Neural progenitor cell (in vitro differentiated cells): ENCODE measurements around the gene TSPAN19. TPM values are rescaled to one million over a fixed set of nuclear protein-coding genes. Genes with fewer than 3 reads are reported as not detected.

ENCODE experiments used
- DNase-seq: peaks from one replicate; pipeline ENCODE4 v3.0.0-alpha.2; 2016; ENCODE audit warnings: low spot score
- H2AFZ ChIP-seq: fragments of 200-600 bp; sonication (generic); replicated peaks from 2 replicates; pipeline ENCODE4 v1.6.1; 2016; ENCODE audit warnings: antibody characterized with exemption
- H3F3A ChIP-seq: fragments of 200-600 bp; sonication (generic); 2 replicates; pipeline ENCODE4 v1.6.1; 2016; ENCODE audit warnings: antibody characterized with exemption, low read depth
- H3K27ac ChIP-seq: fragments of 200-600 bp; sonication (generic); 2 replicates; pipeline ENCODE4 v1.5.1; 2016; ENCODE audit warnings: mild to moderate bottlenecking
- H3K27me3 ChIP-seq: fragments of 200-600 bp; sonication (generic); 2 replicates; pipeline ENCODE4 v1.6.1; 2016; ENCODE audit warnings: mild to moderate bottlenecking, moderate library complexity
- H3K36me3 ChIP-seq: fragments of 200-600 bp; sonication (generic); 2 replicates; pipeline ENCODE4 v1.5.1; 2016
- H3K4me1 ChIP-seq: fragments of 200-600 bp; sonication (generic); 2 replicates; pipeline ENCODE4 v1.6.1; 2016; ENCODE audit warnings: mixed run types
- H3K4me2 ChIP-seq: fragments of 200-600 bp; sonication (generic); 2 replicates; pipeline ENCODE4 v1.6.1; 2016
- H3K4me3 ChIP-seq: fragments of 200-600 bp; sonication (generic); 2 replicates; pipeline ENCODE4 v1.5.1; 2016
- H3K79me2 ChIP-seq: fragments of 200-600 bp; sonication (generic); 2 replicates; pipeline ENCODE4 v1.6.1; 2016; ENCODE audit warnings: low read depth
- H3K9ac ChIP-seq: fragments of 200-600 bp; sonication (generic); 2 replicates; pipeline ENCODE4 v1.6.1; 2016
- H3K9me3 ChIP-seq: fragments of 200-600 bp; sonication (generic); 2 replicates; pipeline ENCODE4 v1.5.1; 2016; ENCODE audit warnings: low read depth
- H4K20me1 ChIP-seq: fragments of 200-600 bp; sonication (generic); 2 replicates; pipeline ENCODE4 v1.6.1; 2016; ENCODE audit warnings: low read depth
- H3K27ac Mint-ChIP-seq: 3 replicates; pipeline ENCODE4 v1.8.0; 2021; ENCODE audit warnings: mixed read lengths
- H3K27me3 Mint-ChIP-seq: 2 replicates; pipeline ENCODE4 v1.8.0; 2022; ENCODE audit warnings: low read depth, mild to moderate bottlenecking, inconsistent platforms, moderate library complexity, mixed read lengths; ENCODE audit not compliant: insufficient read depth
- H3K36me3 Mint-ChIP-seq: 3 replicates; pipeline ENCODE4 v1.8.0; 2021; ENCODE audit warnings: mixed read lengths
- H3K4me1 Mint-ChIP-seq: 3 replicates; pipeline ENCODE4 v1.8.0; 2021; ENCODE audit warnings: mixed read lengths
- H3K4me3 Mint-ChIP-seq: 3 replicates; pipeline ENCODE4 v1.8.0; 2021; ENCODE audit warnings: mild to moderate bottlenecking, moderate library complexity, mixed read lengths
- H3K9me3 Mint-ChIP-seq: 3 replicates; pipeline ENCODE4 v1.8.0; 2020; ENCODE audit warnings: mixed read lengths
- CTCF ChIP-seq: fragments of 200-600 bp; sonication (generic); IDR thresholded peaks from 2 replicates; pipeline ENCODE4 v1.5.1; 2017; ENCODE audit warnings: antibody characterized with exemption, mild to moderate bottlenecking
- EZH2 ChIP-seq: fragments of 200-600 bp; sonication (generic); IDR thresholded peaks from 2 replicates; pipeline ENCODE4 v1.6.1; 2017; ENCODE audit warnings: antibody characterized with exemption, mild to moderate bottlenecking, moderate library complexity
- EZH2phosphoT487 ChIP-seq: fragments of 200-600 bp; sonication (generic); IDR thresholded peaks from 2 replicates; pipeline ENCODE4 v1.6.1; 2017; ENCODE audit warnings: antibody characterized with exemption
- total RNA-seq: library from RNA; depleted of rRNA; stranded (reverse); fragments of >200 nt; gene quantifications from 2 replicates; pipeline ENCODE4 v1.2.3, GENCODE V29; 2015; ENCODE audit warnings: low replicate concordance

TSPAN19 gene
- total RNA-seq, 1 donor from 2014 or later: 4.3 TPM

GRCh38 chr12:84986117-84986516 is 50.0 kb downstream of the TSPAN19 start:
- H3K9ac ChIP-seq: no peak overlapping the region
- no peaks in the 10 kb centered on the region for H3K27me3 ChIP-seq
- no peak overlapping the region for H3K4me3 ChIP-seq
- Mint-ChIP-seq H3K4me3 (no peak overlapping the region), H3K27ac (peak overlapping the region; percentile 35), H3K4me1 (peaks cover 26% of the 10 kb centered on the region), H3K36me3 (no peaks in the 10 kb centered on the region), H3K27me3 (no peaks in the 10 kb centered on the region), H3K9me3 (no peaks in the 10 kb centered on the region)
- no peaks in the 10 kb centered on the region for H3K36me3 ChIP-seq
- no peaks in the 10 kb centered on the region for H3K9me3 ChIP-seq
- H2AFZ ChIP-seq: no peak overlapping the region
- H3F3A ChIP-seq: no peaks in the 10 kb centered on the region
- no peak overlapping the region for H3K4me2 ChIP-seq
- H3K27ac ChIP-seq: no peak overlapping the region
- no peaks in the 10 kb centered on the region for H4K20me1 ChIP-seq
- H3K79me2 ChIP-seq: no peaks in the 10 kb centered on the region
- H3K4me1 ChIP-seq: peaks cover 14% of the 10 kb centered on the region
- TF ChIP-seq EZH2 (no peak), CTCF (no peak), EZH2phosphoT487 (no peak)
- DNase-seq: no peak

GRCh38 chr12:84983289-84983688 is 52.8 kb downstream of the TSPAN19 start:
- peak overlapping the region; percentile 33 for H3K27ac Mint-ChIP-seq

GRCh38 chr12:84982888-84983287 is 53.2 kb downstream of the TSPAN19 start:
- Histone ChIP-seq H3K9ac (no peak overlapping the region), H3K36me3 (no peaks in the 10 kb centered on the region), H3F3A (no peaks in the 10 kb centered on the region), H3K4me2 (no peak overlapping the region), H4K20me1 (no peaks in the 10 kb centered on the region), H3K4me3 (no peak overlapping the region), H3K79me2 (no peaks in the 10 kb centered on the region), H3K27ac (peak overlapping the region; percentile 63), H3K9me3 (no peaks in the 10 kb centered on the region), H3K27me3 (no peaks in the 10 kb centered on the region), H3K4me1 (peaks cover 26% of the 10 kb centered on the region), H2AFZ (peak overlapping the region; percentile 92)
- no peaks in the 10 kb centered on the region for H3K9me3 Mint-ChIP-seq
- no peak for DNase-seq
- H3K27ac Mint-ChIP-seq: peak overlapping the region; percentile 33
- H3K4me3 Mint-ChIP-seq: no peak overlapping the region
- no peaks in the 10 kb centered on the region for H3K36me3 Mint-ChIP-seq
- peaks cover 30% of the 10 kb centered on the region for H3K4me1 Mint-ChIP-seq
- no peaks in the 10 kb centered on the region for H3K27me3 Mint-ChIP-seq
- TF ChIP-seq EZH2phosphoT487: no peak
- no peak for TF ChIP-seq CTCF
- no peak for TF ChIP-seq EZH2

More at GRCh38 chr12:84983289-84983688, 52.8 kb downstream of the TSPAN19 start:
- Histone ChIP-seq H3K27ac (peak overlapping the region; percentile 63), H3K27me3 (no peaks in the 10 kb centered on the region), H3K4me3 (no peak overlapping the region), H4K20me1 (no peaks in the 10 kb centered on the region), H3K4me1 (peaks cover 26% of the 10 kb centered on the region), H3K9ac (no peak overlapping the region), H3K9me3 (no peaks in the 10 kb centered on the region), H3K4me2 (no peak overlapping the region), H3K79me2 (no peaks in the 10 kb centered on the region), H3F3A (no peaks in the 10 kb centered on the region), H3K36me3 (no peaks in the 10 kb centered on the region), H2AFZ (peak overlapping the region; percentile 92)
- Mint-ChIP-seq H3K4me1 (peaks cover 34% of the 10 kb centered on the region), H3K27me3 (no peaks in the 10 kb centered on the region), H3K9me3 (no peaks in the 10 kb centered on the region), H3K36me3 (no peaks in the 10 kb centered on the region), H3K4me3 (no peak overlapping the region)
- no peak for TF ChIP-seq CTCF
- no peak for DNase-seq
